Esophagus muscularis mucosa (tissue), 3 donors: ENCODE measurements around the gene CACNA2D3.

Experiments
- EP300 ChIP-seq: sonication (generic); formaldehyde crosslinking; IDR thresholded peaks from one replicate; pipeline ENCODE4 v1.6.1; 2017; ENCODE audit warnings: antibody characterized with exemption
- POLR2AphosphoS5 ChIP-seq, 2 donors: sonication (generic); formaldehyde crosslinking; IDR thresholded peaks; one replicate each; pipeline ENCODE4 v1.6.1; 2017; ENCODE audit warnings: antibody characterized with exemption in 2 of 2

GRCh38 chr3:54157860-54158259, 35.5 kb downstream of the CACNA2D3 start:
- TF ChIP-seq EP300 (no peak), POLR2AphosphoS5 (IDR thresholded peaks at IDR 0.05) (no peak)
